Thymus (tissue), 11 donors: ENCODE data around the gene PLCG1. TPM values are rescaled to one million over a fixed set of nuclear protein-coding genes. Genes with fewer than 3 reads are reported as not detected.
A peak's percentile ranks its signal among the peaks of the same experiment; 100 is the strongest.

Experiments
- DNase-seq, 9 donors: peaks; one replicate each; pipeline ENCODE4 v3.0.0-alpha.2; 2013; ENCODE audit warnings: low spot score in 9 of 9, low read depth in 6 of 9, missing footprints in 1 of 9
- H3K27ac ChIP-seq, 2 donors: one replicate each; pipeline ENCODE4 v1.5.1; 2013; ENCODE audit warnings: control low read depth in 1 of 2, low read depth in 1 of 2, low read length in 1 of 2, mild to moderate bottlenecking in 1 of 2, moderate library complexity in 1 of 2
- H3K27me3 ChIP-seq, 2 donors: one replicate each; pipeline ENCODE4 v1.5.1; 2013; ENCODE audit warnings: low read length in 1 of 2; ENCODE audit not compliant: control insufficient read depth in 2 of 2, insufficient read depth in 1 of 2
- H3K36me3 ChIP-seq, 2 donors: one replicate each; pipeline ENCODE4 v1.5.1; 2013; ENCODE audit warnings: low read length in 1 of 2, mild to moderate bottlenecking in 1 of 2, moderate library complexity in 1 of 2; ENCODE audit not compliant: control insufficient read depth in 2 of 2, insufficient read depth in 2 of 2
- H3K4me1 ChIP-seq, 2 donors: one replicate each; pipeline ENCODE4 v1.5.1; 2013; ENCODE audit warnings: low read length in 2 of 2; ENCODE audit not compliant: control insufficient read depth in 2 of 2, insufficient read depth in 2 of 2
- H3K4me3 ChIP-seq, 2 donors: one replicate each; pipeline ENCODE4 v1.5.1; 2013; ENCODE audit warnings: low read length in 2 of 2, control low read depth in 1 of 2, mild to moderate bottlenecking in 1 of 2
- H3K9me3 ChIP-seq, 2 donors: one replicate each; pipeline ENCODE4 v1.5.1; 2013; ENCODE audit warnings: low read length in 1 of 2, mild to moderate bottlenecking in 1 of 2; ENCODE audit not compliant: control insufficient read depth in 2 of 2, insufficient read depth in 1 of 2
- WGBS: extraction: QIAGEN DNeasy Blood & Tissue Kit; methylation state at CpG from one replicate; pipeline ENCODE4 v1.1.7; 2013; 5-methylcytosine and 5-hydroxymethylcytosine counted together
- polyA plus RNA-seq: library from polyadenylated mRNA; stranded (reverse); fragments of 200-250 nt; gene quantifications from one replicate; pipeline ENCODE4 v1.2.3, GENCODE V29; 2013
- total RNA-seq: library from RNA; stranded (reverse); fragments of 120-200 nt; gene quantifications from one replicate; pipeline ENCODE4 v1.2.4, GENCODE V29; 2013
- donor health status: healthy.

PLCG1 gene
- total and polyA plus RNA-seq, 2 donors: 103 to 126 TPM

DNA sequence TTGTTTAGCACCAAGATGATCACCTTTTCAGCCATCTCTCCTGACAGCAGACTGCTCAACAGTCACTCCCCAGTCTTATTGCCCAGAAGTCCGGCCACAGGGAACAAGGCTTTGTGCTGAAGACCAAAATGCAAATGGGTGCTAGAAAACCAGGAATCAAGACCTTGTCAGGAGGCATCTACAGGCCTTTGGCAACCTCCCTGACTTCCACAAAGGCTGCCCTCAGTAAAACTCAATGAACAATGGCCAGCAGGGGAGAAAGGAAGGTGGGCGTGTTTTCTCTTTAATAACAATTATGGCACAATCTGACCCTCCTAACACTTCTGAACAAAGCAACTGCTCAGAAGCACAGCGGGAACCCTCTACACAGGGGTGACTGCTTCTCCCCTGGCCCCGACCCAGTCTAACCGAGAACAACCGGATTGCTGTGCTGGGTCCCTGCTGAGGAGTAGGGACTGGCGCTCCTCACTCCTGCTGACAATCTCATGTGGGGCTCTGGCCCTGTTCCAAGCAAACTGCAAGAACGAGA is 41.6 kb downstream of the PLCG1 start:
- no peak overlapping the region for H3K4me3 ChIP-seq
- DNase-seq: no peak
- peak overlapping the region in 1 of 2 donors; percentile 40 for H3K27ac ChIP-seq
- no peaks in the 10 kb centered on the region for H3K4me1 ChIP-seq
- WGBS: 96% methylated on average over 8 of the region's 8 CpGs
- H3K36me3 ChIP-seq: peaks cover 46 to 58% of the 10 kb centered on the region in 2 donors
- no peaks in the 10 kb centered on the region for H3K27me3 ChIP-seq
- H3K9me3 ChIP-seq: no peaks in the 10 kb centered on the region

DNA sequence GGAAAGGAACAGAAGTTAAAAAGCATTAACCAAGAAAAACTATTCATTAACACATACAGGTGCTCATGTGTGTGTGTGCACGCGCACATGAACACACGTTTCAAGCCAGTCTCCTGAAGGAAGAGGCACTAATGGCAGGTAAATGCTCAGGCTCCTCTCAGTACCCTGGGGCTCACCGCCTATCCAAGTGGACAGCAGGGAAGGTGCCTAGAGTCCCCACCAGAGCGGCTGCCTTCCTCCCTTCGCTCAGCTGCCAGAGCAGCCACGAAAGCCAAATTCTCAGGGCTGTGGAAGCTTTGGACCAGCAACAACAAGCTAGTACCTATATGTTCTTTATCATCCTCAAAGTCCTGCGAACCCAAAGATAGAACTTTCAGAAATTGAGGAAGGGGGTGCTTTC is 42.6 kb downstream of the PLCG1 start:
- H3K27ac ChIP-seq: no peak overlapping the region
- no peak for DNase-seq

DNA sequence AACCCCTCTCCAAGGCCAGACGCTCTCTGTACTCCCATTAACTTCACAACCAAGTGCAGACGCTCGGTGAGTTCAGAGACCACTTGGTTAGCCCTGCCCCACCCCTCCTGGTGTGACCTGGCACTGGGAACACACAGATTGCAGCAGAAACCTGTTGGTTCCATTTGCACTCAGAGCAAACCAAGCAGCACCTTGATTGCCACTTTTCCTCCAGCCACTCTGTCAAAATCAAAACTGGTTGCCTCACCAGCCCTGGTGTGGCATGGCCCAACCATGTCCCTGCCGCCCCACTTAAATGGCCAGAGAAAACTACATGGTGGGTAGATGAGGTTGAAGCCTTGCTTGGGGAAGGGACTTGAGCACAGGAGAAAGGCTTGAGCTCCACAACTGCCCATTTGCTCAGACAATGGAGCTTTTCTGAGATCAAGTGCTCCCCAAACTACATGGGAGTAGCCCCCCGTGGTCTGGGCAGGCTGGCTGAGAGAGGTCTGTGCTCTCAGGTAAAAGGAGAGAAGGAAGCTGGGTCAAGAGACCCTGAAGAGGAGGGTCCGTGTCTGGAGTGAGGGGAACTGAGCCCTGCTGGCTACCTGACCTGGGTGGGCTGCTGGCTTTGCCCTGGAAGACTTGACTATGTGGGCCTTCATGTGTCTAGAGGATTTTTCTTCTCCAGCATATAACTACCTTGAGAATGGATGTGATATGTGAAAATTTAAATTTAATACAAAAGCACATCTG is 43.4 kb downstream of the PLCG1 start:
- no peaks in the 10 kb centered on the region for H3K9me3 ChIP-seq
- H3K36me3 ChIP-seq: peaks cover 28 to 49% of the 10 kb centered on the region in 2 donors
- 98% methylated on average over 6 of the region's 6 CpGs for WGBS
- no peak overlapping the region for H3K27ac ChIP-seq
- no peak overlapping the region for H3K4me3 ChIP-seq
- no peaks in the 10 kb centered on the region for H3K4me1 ChIP-seq
- DNase-seq: no peak
- H3K27me3 ChIP-seq: no peaks in the 10 kb centered on the region

More for the DNA sequence above, 42.6 kb downstream of the PLCG1 start:
- Histone ChIP-seq H3K4me3 (no peak overlapping the region), H3K27me3 (no peaks in the 10 kb centered on the region), H3K4me1 (no peaks in the 10 kb centered on the region), H3K9me3 (no peaks in the 10 kb centered on the region), H3K36me3 (peaks cover 36 to 50% of the 10 kb centered on the region in 2 donors)
- 97% methylated on average over 8 of the region's 8 CpGs for WGBS

DNA sequence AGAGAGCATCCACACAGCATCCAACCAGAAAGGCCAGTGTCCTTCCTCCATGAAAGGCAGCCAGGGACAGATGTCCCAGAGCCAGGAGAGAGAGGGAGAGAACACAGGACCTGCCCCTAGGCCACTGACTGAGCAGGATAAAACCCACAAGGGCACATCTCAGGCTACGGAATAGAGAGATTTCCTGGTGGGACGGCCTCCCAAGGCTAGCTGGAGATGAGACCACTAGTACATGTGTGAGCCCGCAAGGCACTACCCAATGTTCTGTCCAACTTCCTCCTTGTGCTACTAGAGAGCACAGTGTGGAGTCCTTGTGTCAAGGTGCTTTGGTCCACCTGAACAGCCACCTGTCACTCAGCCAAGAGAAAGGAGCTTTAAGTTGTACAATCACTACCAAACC is 44.2 kb downstream of the PLCG1 start:
- no peak for DNase-seq
- H3K4me1 ChIP-seq: no peaks in the 10 kb centered on the region
- H3K9me3 ChIP-seq: no peaks in the 10 kb centered on the region
- no peaks in the 10 kb centered on the region for H3K27me3 ChIP-seq
- WGBS: over 99% methylated on average over 3 of the region's 3 CpGs
- no peak overlapping the region for H3K27ac ChIP-seq
- no peak overlapping the region for H3K4me3 ChIP-seq
- H3K36me3 ChIP-seq: peaks cover 20 to 42% of the 10 kb centered on the region in 2 donors

DNA sequence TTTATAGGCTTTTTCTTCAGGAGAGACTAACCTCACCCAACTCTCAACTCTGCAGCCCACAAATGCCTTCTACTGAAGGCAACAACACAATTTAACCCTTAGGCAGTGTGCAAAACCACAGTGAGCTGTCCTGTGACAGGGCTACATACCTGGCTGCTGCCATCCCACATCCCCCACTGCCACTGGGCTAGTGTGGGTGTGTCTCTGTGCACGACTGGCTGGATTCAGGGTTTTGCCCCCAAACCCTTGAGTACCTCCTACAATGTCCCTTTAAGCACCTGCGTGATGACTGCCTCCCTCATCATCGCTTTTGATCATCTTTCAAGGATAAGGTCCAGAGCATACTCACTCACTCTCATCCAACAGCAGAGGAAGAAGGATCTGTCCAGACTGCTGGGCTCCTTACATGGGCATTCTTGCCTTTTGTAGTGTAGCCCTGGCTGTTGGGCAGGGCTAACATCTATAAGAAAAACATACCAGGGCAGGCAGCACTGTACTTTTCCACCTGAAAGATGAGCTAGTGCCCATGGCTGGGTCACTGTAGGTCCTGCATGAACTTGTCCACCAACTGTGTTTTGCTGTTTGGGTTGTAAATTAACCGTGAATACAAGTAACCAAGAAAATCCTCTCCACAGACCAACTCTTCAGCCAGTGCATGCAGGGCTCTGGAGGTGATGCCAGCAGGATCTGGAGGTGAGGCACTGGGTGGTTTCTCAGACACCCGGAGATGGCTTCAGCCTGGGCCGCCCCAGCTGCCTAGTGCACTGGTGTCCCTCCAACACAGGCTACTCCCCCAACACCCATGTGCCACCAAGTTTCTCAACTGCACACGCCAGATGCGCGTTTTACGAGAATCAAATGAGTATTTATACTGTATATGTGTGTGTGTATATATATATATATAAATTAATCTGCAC is 45.2 kb downstream of the PLCG1 start:
- Histone ChIP-seq H3K36me3 (peaks cover 11 to 32% of the 10 kb centered on the region in 2 donors), H3K4me3 (no peak overlapping the region), H3K27ac (peak overlapping the region in 1 of 2 donors; percentile 26), H3K4me1 (no peaks in the 10 kb centered on the region), H3K9me3 (no peaks in the 10 kb centered on the region), H3K27me3 (no peaks in the 10 kb centered on the region)
- WGBS: 97% methylated on average over 10 of the region's 10 CpGs
- DNase-seq: no peak

DNA sequence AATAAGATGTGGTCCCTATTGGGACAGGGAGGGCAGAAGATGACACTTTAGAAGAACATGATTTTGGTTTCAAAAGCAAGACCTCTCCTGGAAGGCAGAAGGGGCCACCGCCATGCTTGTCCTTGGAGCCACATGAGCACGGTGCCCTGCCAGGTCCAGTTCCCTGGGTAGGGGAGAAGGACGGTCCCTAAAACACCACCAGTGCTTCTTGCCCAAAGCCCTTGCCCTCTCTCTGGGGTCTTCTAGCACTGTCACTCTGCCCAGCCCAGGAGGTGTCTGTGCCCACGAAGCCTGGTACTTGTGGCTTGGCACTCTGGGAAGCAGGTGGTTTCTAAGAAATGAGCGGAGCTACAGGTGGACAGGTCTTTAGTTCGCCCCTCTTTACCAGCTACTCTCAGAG is 46.0 kb downstream of the PLCG1 start:
- H3K4me3 ChIP-seq: no peak overlapping the region
- no peak for DNase-seq
- no peaks in the 10 kb centered on the region for H3K27me3 ChIP-seq
- peaks cover 7 to 28% of the 10 kb centered on the region in 2 donors for H3K36me3 ChIP-seq
- H3K4me1 ChIP-seq: no peaks in the 10 kb centered on the region
- WGBS: 96% methylated on average over 6 of the region's 6 CpGs
- no peak overlapping the region for H3K27ac ChIP-seq
- H3K9me3 ChIP-seq: no peaks in the 10 kb centered on the region

DNA sequence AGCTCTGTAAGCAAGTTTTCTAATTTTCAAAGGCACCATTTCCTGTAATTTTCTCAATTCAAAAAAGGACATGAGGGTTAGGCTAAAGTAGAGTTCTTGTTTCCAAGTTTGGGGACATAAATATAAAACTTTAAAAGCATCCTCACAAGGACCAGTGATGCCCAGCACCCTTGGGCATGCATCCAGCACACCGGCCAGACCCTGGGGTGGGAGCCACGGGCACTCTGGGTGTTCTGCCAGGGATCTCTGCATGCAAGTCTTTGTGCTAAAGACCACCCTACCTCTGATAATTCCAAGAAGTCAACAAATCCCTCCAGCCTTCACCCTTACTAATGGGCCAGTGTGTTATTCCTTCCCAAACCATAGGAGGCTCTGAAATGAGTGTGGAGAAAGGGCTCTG is 46.5 kb downstream of the PLCG1 start:
- Histone ChIP-seq H3K27ac (no peak overlapping the region), H3K4me1 (no peaks in the 10 kb centered on the region), H3K36me3 (peaks cover 5 to 25% of the 10 kb centered on the region in 2 donors), H3K4me3 (no peak overlapping the region), H3K9me3 (no peaks in the 10 kb centered on the region), H3K27me3 (no peaks in the 10 kb centered on the region)
- WGBS: 98% methylated on average over 2 of the region's 2 CpGs
- DNase-seq: no peak

DNA sequence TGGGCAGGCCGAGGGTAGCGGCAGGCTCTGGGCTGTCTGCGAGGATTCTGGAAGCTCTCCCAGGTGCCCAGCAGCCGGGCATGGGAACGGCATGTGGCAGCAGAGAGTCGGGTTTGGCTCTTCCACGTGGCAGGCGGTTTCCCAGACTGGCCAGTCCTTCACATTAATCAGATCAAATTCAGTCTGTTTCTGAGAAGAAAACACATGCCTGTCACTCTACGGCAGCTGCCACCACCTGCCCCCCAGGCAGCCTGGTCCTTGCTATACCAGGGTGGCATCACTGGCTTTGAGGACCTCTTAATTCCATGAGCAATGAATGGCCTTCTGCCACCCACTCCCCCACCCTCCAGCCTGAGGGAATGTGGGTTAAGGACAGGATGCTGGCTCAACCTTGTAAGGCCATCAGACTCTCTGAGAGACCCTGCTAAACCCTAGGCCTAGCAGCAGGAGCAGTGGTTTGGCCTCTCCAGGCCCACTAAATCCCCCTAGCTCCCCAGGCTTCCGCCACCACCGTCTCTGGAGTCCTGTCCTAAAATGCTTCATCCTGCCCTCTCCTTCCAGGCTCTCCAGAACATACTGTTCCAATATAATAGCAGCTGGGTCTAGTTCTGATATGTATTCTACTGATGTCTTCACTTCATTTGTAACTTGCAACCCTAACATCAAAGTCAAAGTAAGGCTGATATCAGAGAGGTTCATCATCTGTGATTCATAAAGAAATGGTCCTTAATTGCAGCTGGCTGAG is 47.8 kb downstream of the PLCG1 start:
- no peaks in the 10 kb centered on the region for H3K9me3 ChIP-seq
- H3K27me3 ChIP-seq: no peaks in the 10 kb centered on the region
- H3K4me3 ChIP-seq: no peak overlapping the region
- DNase-seq: no peak
- WGBS: 99% methylated on average over 11 of the region's 11 CpGs
- H3K4me1 ChIP-seq: no peaks in the 10 kb centered on the region
- peaks cover 0 to 20% of the 10 kb centered on the region in 2 donors for H3K36me3 ChIP-seq
- H3K27ac ChIP-seq: no peak overlapping the region
